ENCODE results near the gene CCDC169. TPM values are rescaled to one million over a fixed set of nuclear protein-coding genes. Genes with fewer than 3 reads are reported as not detected.
"Not testable (repeated sequence)": the region's sequence is repeated elsewhere in the genome, so short reads cannot be mapped to it uniquely, and the experiment has no call there.

The CCDC169 gene
- total RNA-seq, 1 experiment from 2014 or later, result 6.5 TPM

DNA sequence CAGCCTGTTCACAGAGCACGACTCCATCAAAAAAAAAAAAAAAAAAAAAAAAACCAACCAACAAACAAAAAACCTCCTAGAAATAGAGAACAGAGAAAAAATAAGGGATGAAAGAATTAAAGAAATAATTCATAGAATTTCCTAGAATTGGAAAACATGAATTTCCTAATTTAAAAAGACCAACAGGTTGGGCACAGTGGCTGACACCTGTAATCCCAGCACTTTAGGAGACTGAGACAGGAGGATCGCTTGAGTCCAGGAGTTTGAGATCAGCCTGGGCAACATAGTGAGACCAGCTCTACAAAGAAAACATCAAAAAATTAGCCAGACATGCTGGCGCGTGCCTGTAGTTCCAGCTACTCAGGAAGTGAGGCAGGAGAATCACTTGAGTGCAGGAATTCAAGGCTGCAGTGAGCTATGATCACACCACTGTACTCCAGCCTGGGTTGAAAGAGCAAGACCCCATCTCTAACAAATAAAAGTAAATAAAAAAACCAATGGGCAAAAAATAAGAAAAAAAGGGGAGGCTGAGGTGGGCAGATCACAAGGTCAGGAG, 42.1 kb upstream of the CCDC169 start:
- intact Hi-C loops (cut with micrococcal nuclease; ENCODE audit: unreplicated experiment), result no loop called here
- Histone ChIP-seq H3K9me2 (ENCODE audit: insufficient read depth) (0 out of 2 replicates have a peak, but pooled peaks cover 3% of the 10 kb centered on the region), H3K9me3 (ENCODE audit: insufficient read depth, low read depth) (no peaks in the 10 kb centered on the region; the same call in 1 of the 2 replicates), H2AFZ (no peak overlapping the region), H3K4me2 (no peak overlapping the region), H3K27me3 (ENCODE audit: insufficient read depth, low read depth) (no peaks in the 10 kb centered on the region), H3K79me2 (ENCODE audit: low read depth) (peaks cover 100% of the 10 kb centered on the region), H3F3A (ENCODE audit: insufficient read depth, low read depth) (peaks cover 11% of the 10 kb centered on the region; the same call in 1 of the 2 replicates), H3K36me3 (ENCODE audit: low read depth) (peaks cover 20% of the 10 kb centered on the region; the same call in 1 of the 2 replicates), H4K20me1 (ENCODE audit: insufficient read depth) (peaks cover 9% of the 10 kb centered on the region; the same call in 1 of the 2 replicates), H3K4me1 (replicated peaks; ENCODE audit: insufficient read depth) (peaks cover 33% of the 10 kb centered on the region), H3K27ac (no peak overlapping the region), H3K4me3 (no peak overlapping the region)
- BruUV-seq (replicated peaks), result no TSS peak
- ChIA-PET POLR2A (ENCODE audit: unreplicated experiment) (no interaction called here), CTCF (no interaction called here)
- no peak for TF ChIP-seq EZH2 (IDR thresholded peaks at IDR 0.05; ENCODE audit: low read depth)
- TF ChIP-seq, protein P1, sequence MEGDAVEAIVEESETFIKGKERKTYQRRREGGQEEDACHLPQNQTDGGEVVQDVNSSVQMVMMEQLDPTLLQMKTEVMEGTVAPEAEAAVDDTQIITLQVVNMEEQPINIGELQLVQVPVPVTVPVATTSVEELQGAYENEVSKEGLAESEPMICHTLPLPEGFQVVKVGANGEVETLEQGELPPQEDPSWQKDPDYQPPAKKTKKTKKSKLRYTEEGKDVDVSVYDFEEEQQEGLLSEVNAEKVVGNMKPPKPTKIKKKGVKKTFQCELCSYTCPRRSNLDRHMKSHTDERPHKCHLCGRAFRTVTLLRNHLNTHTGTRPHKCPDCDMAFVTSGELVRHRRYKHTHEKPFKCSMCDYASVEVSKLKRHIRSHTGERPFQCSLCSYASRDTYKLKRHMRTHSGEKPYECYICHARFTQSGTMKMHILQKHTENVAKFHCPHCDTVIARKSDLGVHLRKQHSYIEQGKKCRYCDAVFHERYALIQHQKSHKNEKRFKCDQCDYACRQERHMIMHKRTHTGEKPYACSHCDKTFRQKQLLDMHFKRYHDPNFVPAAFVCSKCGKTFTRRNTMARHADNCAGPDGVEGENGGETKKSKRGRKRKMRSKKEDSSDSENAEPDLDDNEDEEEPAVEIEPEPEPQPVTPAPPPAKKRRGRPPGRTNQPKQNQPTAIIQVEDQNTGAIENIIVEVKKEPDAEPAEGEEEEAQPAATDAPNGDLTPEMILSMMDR (conservative IDR thresholded peaks at IDR 0.05), result no peak
- no peak for DNase-seq

DNA sequence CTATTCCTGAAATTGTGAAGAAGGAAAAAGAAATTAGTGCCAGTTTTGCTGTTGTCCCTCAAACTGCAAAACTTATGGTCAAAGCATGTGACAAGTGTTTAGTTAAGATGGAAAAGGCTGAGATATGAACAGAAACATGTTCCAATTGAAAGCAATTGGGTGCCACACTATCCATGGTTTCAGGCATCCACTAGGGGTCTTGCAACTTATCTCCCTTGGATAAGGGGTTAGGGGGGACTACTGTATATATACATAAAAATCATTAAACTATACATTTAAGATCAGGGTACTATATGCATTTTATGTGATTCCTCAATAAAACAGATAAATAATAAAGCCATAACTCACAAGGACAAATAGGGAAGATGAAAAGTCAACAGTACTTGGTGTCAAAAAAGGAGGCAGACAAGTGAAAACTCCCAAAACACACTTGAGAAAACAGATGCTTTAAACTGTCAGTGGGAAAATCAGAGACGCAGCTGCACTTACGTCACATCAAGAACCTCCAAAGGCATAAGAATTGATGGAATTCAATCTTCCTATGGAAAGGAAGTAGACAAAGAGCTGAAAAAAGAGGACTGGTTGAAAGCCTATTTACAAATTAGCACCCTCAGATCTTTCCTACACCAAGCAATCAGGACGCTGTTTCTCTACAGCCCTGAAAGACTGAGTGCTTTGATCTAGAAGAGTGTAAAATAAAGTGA, 40.5 kb upstream of the CCDC169 start:
- Histone ChIP-seq H3K9me3 (ENCODE audit: insufficient read depth, low read depth) (no peaks in the 10 kb centered on the region; the same call in 1 of the 2 replicates), H3K4me3 (no peak overlapping the region), H3K79me2 (ENCODE audit: low read depth) (peaks cover 99% of the 10 kb centered on the region), H3K9me2 (ENCODE audit: insufficient read depth) (0 out of 2 replicates have a peak, but pooled peaks cover 3% of the 10 kb centered on the region), H3F3A (ENCODE audit: insufficient read depth, low read depth) (peaks cover 9% of the 10 kb centered on the region; the same call in 1 of the 2 replicates), H4K20me1 (ENCODE audit: insufficient read depth) (peaks cover 9% of the 10 kb centered on the region; the same call in 1 of the 2 replicates), H3K4me1 (replicated peaks; ENCODE audit: insufficient read depth) (peaks cover 24% of the 10 kb centered on the region), H2AFZ (no peak overlapping the region), H3K36me3 (ENCODE audit: low read depth) (peaks cover 30% of the 10 kb centered on the region; the same call in 1 of the 2 replicates), H3K27ac (no peak overlapping the region), H3K27me3 (ENCODE audit: insufficient read depth, low read depth) (no peaks in the 10 kb centered on the region), H3K4me2 (no peak overlapping the region)
- ChIA-PET CTCF (no interaction called here), POLR2A (ENCODE audit: unreplicated experiment) (no interaction called here)
- BruUV-seq (replicated peaks), result no TSS peak
- intact Hi-C loops (cut with micrococcal nuclease; ENCODE audit: unreplicated experiment), result no loop called here
- DNase-seq, result no peak
- TF ChIP-seq, protein P1 (conservative IDR thresholded peaks at IDR 0.05), result no peak
- no peak for TF ChIP-seq EZH2 (IDR thresholded peaks at IDR 0.05; ENCODE audit: low read depth)

DNA sequence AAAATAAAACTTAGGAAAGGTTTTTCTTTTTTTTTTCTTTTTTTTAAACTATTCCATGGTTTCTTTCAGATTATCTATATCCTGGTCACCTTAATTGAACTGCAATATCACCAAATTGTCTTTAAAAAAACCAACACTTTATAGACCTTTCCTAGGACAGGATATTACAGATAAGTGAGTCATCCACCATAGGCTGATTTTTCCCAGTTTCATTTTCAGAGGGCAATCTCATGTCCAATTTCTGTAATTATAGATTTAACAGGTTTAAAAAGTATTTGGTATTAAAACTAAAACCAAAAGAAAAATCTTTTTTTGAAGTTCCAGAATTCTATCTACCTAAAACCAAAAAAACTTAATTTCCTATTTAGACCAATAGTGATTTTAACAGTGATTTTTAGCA, 35.4 kb upstream of the CCDC169 start:
- CTCF ChIA-PET, result no interaction called here
- intact Hi-C loops (cut with micrococcal nuclease; ENCODE audit: unreplicated experiment), result no loop called here
- DNase-seq, result no peak

DNA sequence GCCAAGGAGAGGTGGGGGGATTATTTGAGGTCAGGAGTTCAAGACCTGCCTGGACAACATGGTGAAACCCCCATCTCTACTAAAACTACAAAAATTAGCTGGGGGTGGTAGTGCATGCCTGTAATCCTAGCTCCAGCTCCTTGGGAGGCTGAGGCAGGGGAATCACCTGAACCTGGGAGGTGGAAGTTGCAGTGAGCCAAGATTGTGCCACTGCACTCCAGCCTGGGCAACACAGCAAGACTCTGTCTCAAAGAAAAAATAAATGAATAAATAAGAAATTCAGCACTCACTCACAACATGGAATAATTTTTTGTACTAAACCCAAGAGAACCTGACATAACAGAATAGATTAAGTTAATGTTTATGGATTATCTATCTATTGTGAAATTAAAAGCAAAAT, 34.6 kb upstream of the CCDC169 start:
- POLR2A ChIA-PET (ENCODE audit: unreplicated experiment); H3K27me3 ChIP-seq (ENCODE audit: insufficient read depth, low read depth); DNase-seq; intact Hi-C loops (cut with micrococcal nuclease; ENCODE audit: unreplicated experiment); H3K27ac ChIP-seq; BruUV-seq (replicated peaks); H3K4me3 ChIP-seq; H3K9me2 ChIP-seq (ENCODE audit: insufficient read depth); CTCF ChIA-PET; H3K4me2 ChIP-seq; H3K9me3 ChIP-seq (ENCODE audit: insufficient read depth, low read depth); H3F3A ChIP-seq (ENCODE audit: insufficient read depth, low read depth); H2AFZ ChIP-seq: not testable (repeated sequence)
- Histone ChIP-seq H4K20me1 (ENCODE audit: insufficient read depth) (peaks cover 11% of the 10 kb centered on the region; the same call in 1 of the 2 replicates), H3K4me1 (replicated peaks; ENCODE audit: insufficient read depth) (peaks cover 10% of the 10 kb centered on the region), H3K36me3 (ENCODE audit: low read depth) (peaks cover 64% of the 10 kb centered on the region), H3K79me2 (ENCODE audit: low read depth) (peaks cover 60% of the 10 kb centered on the region)

More for the DNA sequence above, 35.4 kb upstream of the CCDC169 start:
- BruUV-seq (replicated peaks), result no TSS peak
- H3K27ac ChIP-seq, result peak overlapping the region; percentile 31; the same call in 1 of the 2 replicates
- no peak overlapping the region for H3K4me3 ChIP-seq
- no peaks in the 10 kb centered on the region for H3K9me2 ChIP-seq (ENCODE audit: insufficient read depth)
- H3K79me2 ChIP-seq (ENCODE audit: low read depth), result peaks cover 67% of the 10 kb centered on the region
- H4K20me1 ChIP-seq (ENCODE audit: insufficient read depth), result peaks cover 11% of the 10 kb centered on the region; the same call in 1 of the 2 replicates
- H3K36me3 ChIP-seq (ENCODE audit: low read depth), result peaks cover 61% of the 10 kb centered on the region
- H3K27me3 ChIP-seq (ENCODE audit: insufficient read depth, low read depth), result no peaks in the 10 kb centered on the region
- H3K4me2 ChIP-seq, result peak overlapping the region; percentile 5; the same call in 1 of the 2 replicates
- POLR2A ChIA-PET (ENCODE audit: unreplicated experiment), result no interaction called here
- H3K9me3 ChIP-seq (ENCODE audit: insufficient read depth, low read depth), result no peaks in the 10 kb centered on the region; the same call in 1 of the 2 replicates
- H3K4me1 ChIP-seq (replicated peaks; ENCODE audit: insufficient read depth), result peaks cover 10% of the 10 kb centered on the region
- TF ChIP-seq, protein P1 (conservative IDR thresholded peaks at IDR 0.05), result no peak
- no peak for TF ChIP-seq EZH2 (IDR thresholded peaks at IDR 0.05; ENCODE audit: low read depth)
- no peak overlapping the region for H2AFZ ChIP-seq
- H3F3A ChIP-seq (ENCODE audit: insufficient read depth, low read depth), result no peaks in the 10 kb centered on the region

Measured in PC-9 (cell line).